DOHH2 (cell line): ENCODE results near the gene DYNC1I1.

ENCODE experiments used
- CTCF ChIP-seq: fragments of 200-600 bp; sonication (generic); IDR thresholded peaks from one replicate; pipeline ENCODE4 v1.5.1; 2014; ENCODE audit warnings: antibody characterized with exemption, mild to moderate bottlenecking, low read depth, low read length; ENCODE audit not compliant: poor library complexity, severe bottlenecking
- EZH2phosphoT487 ChIP-seq: fragments of 200-600 bp; sonication (generic); IDR thresholded peaks from 2 replicates; pipeline ENCODE4 v1.6.1; 2017; ENCODE audit warnings: borderline replicate concordance, mild to moderate bottlenecking, antibody characterized with exemption, low read length, moderate library complexity, mixed read lengths

DNA sequence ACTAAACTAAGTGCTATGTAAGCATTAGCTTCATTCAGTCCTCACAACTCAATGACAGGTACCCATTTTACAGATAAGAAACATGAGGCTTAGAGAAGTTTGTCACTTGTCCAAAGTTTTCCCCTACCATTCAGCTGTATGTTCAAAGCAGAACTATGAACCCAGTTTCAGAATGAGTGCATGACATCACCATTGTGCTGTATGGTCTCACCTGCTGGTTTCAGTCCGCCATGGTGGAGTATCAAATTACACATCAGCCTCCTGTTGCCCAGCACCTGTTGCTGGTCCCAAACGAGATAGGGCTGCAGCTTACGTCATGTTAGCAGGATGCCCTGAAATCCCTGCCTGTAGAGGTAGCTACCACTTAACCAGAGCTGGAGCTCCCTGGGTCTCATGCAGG, 95.0 kb downstream of the DYNC1I1 start:
- no peak for TF ChIP-seq EZH2phosphoT487
- TF ChIP-seq CTCF = no peak
